ENCODE data around the gene MEF2A.

GRCh38 chr15:99716540-99717095 is 150.8 kb downstream of the MEF2A start:
- TF ChIP-seq STAT6 (CRISPR knock-in tag; conservative IDR thresholded peaks at IDR 0.05; ENCODE audit: low read depth) = no peak
- TF ChIP-seq SMAD3 (CRISPR knock-in tag; IDR thresholded peaks at IDR 0.05; ENCODE audit: borderline replicate concordance) = no peak
- TF ChIP-seq SMAD4 (CRISPR knock-in tag; IDR thresholded peaks at IDR 0.05) = no peak
- TF ChIP-seq ATF3 (CRISPR knock-in tag; conservative IDR thresholded peaks at IDR 0.05) = no peak
- TF ChIP-seq ZNF232 (CRISPR knock-in tag; IDR thresholded peaks at IDR 0.05) = no peak
- no peak for TF ChIP-seq MYBL2 (CRISPR knock-in tag; IDR thresholded peaks at IDR 0.05)
- TF ChIP-seq ZBTB21 (CRISPR knock-in tag; IDR thresholded peaks at IDR 0.05; ENCODE audit: borderline replicate concordance) = no peak
- no peak for TF ChIP-seq CTCF (IDR thresholded peaks at IDR 0.05)
